PFSK-1 (cell line): Measurements from ENCODE around the gene ZNF398.

Experiments
- FOXP2 ChIP-seq: optimal IDR thresholded peaks from 2 replicates; pipeline ENCODE3; 2011; ENCODE audit warnings: borderline replicate concordance, control low read depth, inconsistent platforms; ENCODE audit not compliant: insufficient read depth; ENCODE audit errors: extremely low read length, extremely low read depth
- POLR2AphosphoS5 ChIP-seq: IDR thresholded peaks from 2 replicates; pipeline ENCODE4 v1.6.1; 2012; ENCODE audit warnings: low read depth, mild to moderate bottlenecking, control low read depth, low read length, moderate library complexity
- REST ChIP-seq, 2 experiments: IDR thresholded peaks; 2 replicates each; pipeline versions ENCODE4 v1.6.1 to v1.8.0; 2011 to 2012; ENCODE audit warnings: low read depth in 2 of 2, low read length in 2 of 2, control low read depth in 1 of 2, inconsistent platforms in 1 of 2, mild to moderate bottlenecking in 1 of 2, moderate library complexity in 1 of 2; ENCODE audit not compliant: insufficient read depth in 1 of 2
- SIN3A ChIP-seq: IDR thresholded peaks from 2 replicates; pipeline ENCODE4 v1.6.1; 2012; ENCODE audit warnings: mild to moderate bottlenecking, low read length, moderate library complexity, borderline replicate concordance; ENCODE audit not compliant: insufficient read depth
- TAF1 ChIP-seq: IDR thresholded peaks from 2 replicates; pipeline ENCODE4 v1.6.1; 2012; ENCODE audit warnings: low read length, control low read depth, borderline replicate concordance; ENCODE audit not compliant: insufficient read depth

ZNF398 gene

GRCh38 chr7:149202831-149203231 lies 55.6 kb downstream of the ZNF398 start:
- TF ChIP-seq FOXP2 (no peak), POLR2AphosphoS5 (no peak), TAF1 (no peak), SIN3A (no peak), REST (IDR thresholded peaks at IDR 0.05; ENCODE audit: insufficient read depth in 1 of 2, low read depth in 2 of 2, low read length in 2 of 2) (no peak)

- no peak for TF ChIP-seq SIN3A
- TF ChIP-seq REST (IDR thresholded peaks at IDR 0.05; ENCODE audit: insufficient read depth in 1 of 2, low read depth in 2 of 2, low read length in 2 of 2): no peak
- TF ChIP-seq POLR2AphosphoS5: no peak
- no peak for TF ChIP-seq FOXP2
- no peak for TF ChIP-seq TAF1
These were observed 58.6 kb downstream of the ZNF398 start for GRCh38 chr7:149205690-149206381.

GRCh38 chr7:149207324-149208035 lies 60.2 kb downstream of the ZNF398 start:
- TF ChIP-seq FOXP2: no peak
- TF ChIP-seq POLR2AphosphoS5: no peak
- no peak for TF ChIP-seq SIN3A
- no peak for TF ChIP-seq TAF1
- no peak for TF ChIP-seq REST (IDR thresholded peaks at IDR 0.05; ENCODE audit: insufficient read depth in 1 of 2, low read depth in 2 of 2, low read length in 2 of 2)

- TF ChIP-seq FOXP2 (no peak), POLR2AphosphoS5 (no peak), TAF1 (no peak), SIN3A (no peak), REST (IDR thresholded peaks at IDR 0.05; ENCODE audit: insufficient read depth in 1 of 2, low read depth in 2 of 2, low read length in 2 of 2) (no peak)
These were observed 62.4 kb downstream of the ZNF398 start for GRCh38 chr7:149209518-149210269.
